Right ventricle myocardium inferior (tissue), 1 donor: ENCODE results near the gene PUM2. TPM values are rescaled to one million over a fixed set of nuclear protein-coding genes. Genes with fewer than 3 reads are reported as not detected.
"Not testable (repeated sequence)": the region's sequence is repeated elsewhere in the genome, so short reads cannot be mapped to it uniquely, and the experiment has no call there.

Experiments used
- ATAC-seq: fragments of 200-7000 bp; cut with Tn5 transposase; one replicate; pipeline ENCODE4 v1.9.1; 2020; ENCODE audit warnings: mild to moderate bottlenecking, moderate library complexity
- DNase-seq: peaks from one replicate; pipeline ENCODE4 v3.0.0; 2021; ENCODE audit errors: missing footprints
- intact Hi-C: fragments of 100-400 bp; cut with DNase I; formaldehyde crosslinking; loops from one replicate; pipeline ENCODE4 v1.11.0; 2022
- long read RNA-seq: library from polyadenylated mRNA; unstranded; transcript quantifications from one replicate; pipeline ENCODE4 v2.0.0, GENCODE V29; 2021
- total RNA-seq: library from RNA; stranded (reverse); fragmentation: NEBNext Ultra II Directional; extraction: Animal tissue kit (Norgen Biotek cat#: 25700); gene quantifications from one replicate; pipeline ENCODE4 v1.2.1, GENCODE V29; 2021
- donor health status: DM: no; HTN: yes; CAD: no; lungs with severe emphysema.

The PUM2 gene, protein sequence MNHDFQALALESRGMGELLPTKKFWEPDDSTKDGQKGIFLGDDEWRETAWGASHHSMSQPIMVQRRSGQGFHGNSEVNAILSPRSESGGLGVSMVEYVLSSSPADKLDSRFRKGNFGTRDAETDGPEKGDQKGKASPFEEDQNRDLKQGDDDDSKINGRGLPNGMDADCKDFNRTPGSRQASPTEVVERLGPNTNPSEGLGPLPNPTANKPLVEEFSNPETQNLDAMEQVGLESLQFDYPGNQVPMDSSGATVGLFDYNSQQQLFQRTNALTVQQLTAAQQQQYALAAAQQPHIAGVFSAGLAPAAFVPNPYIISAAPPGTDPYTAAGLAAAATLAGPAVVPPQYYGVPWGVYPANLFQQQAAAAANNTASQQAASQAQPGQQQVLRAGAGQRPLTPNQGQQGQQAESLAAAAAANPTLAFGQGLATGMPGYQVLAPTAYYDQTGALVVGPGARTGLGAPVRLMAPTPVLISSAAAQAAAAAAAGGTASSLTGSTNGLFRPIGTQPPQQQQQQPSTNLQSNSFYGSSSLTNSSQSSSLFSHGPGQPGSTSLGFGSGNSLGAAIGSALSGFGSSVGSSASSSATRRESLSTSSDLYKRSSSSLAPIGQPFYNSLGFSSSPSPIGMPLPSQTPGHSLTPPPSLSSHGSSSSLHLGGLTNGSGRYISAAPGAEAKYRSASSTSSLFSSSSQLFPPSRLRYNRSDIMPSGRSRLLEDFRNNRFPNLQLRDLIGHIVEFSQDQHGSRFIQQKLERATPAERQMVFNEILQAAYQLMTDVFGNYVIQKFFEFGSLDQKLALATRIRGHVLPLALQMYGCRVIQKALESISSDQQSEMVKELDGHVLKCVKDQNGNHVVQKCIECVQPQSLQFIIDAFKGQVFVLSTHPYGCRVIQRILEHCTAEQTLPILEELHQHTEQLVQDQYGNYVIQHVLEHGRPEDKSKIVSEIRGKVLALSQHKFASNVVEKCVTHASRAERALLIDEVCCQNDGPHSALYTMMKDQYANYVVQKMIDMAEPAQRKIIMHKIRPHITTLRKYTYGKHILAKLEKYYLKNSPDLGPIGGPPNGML
- total RNA-seq: 71.4 TPM
- long read RNA-seq, partial matches to known transcripts: 2 of 3 reads
- long read RNA-seq, other reads (novel, unspliced or antisense): 1 of 3 reads

DNA sequence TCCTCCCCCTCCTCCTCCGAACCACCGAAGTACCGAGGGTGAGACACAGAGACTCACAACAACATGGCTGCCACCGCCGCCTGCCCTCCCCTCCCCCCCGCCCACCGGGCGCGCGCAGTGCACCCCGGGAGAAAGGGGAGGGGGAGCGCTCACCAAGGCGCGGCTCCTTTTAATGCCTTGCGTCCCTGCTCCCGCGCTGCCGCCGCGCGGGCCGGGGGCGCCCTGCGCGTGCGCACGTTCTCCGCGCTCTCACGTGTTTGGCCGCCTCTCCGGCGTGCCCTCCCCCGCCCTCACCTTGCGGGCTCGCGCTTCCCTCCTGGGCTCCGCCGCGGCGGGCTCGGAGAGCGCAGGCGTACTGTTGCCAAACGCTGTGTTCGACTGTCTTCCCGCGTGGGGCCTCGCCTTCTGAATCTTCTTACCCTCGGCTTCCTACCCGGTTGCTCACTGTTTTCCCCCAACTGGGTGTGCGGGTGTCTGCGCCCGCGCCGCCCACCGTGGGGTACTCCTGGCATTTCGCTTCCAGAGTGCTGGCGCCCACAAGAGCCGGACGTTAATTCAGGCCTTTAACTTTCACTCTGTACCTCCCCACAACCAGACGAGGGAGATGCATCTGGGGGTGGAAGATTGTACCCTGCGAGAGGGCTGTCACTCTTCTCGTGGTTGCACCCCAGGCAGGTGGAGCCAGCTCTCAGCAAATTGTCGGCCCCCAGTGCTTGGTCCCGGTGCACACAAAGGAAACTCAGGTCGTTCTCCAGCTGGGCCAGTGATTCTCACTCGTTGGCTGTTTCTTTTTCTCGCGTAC, at the start of gene PUM2:
Gene PUM2 (minus strand): TSS at position 92 of the 802 bp plus-strand sequence. CDS start 23,484 bp downstream, outside the sequence.
- DNase-seq: peak; percentile 97
- intact Hi-C loops: loop anchor here (1.0 kb wide), 1 partner anchor 25 kb away; no protein-coding TSS in a partner anchor
- peak; percentile 99 for ATAC-seq

DNA sequence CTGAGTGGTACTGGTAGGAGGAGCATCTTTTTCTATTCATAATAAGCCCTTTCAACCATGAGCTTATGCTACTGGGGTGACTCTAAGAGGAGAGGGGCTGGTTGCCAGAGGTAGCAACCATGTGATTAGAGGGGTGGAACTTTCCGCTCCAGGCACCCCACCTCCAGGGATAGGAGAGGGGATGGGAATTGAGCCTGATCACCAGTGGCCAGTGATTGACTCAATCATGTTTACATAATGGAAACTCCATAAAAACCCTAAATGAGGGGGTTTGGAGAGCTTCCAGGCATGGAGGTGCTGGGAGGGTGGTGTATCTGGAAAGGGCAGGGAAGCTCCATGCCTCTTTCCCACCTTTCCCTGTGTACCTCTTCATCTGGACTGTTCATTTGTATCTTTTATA, 49.7 kb upstream of the PUM2 start:
- intact Hi-C loops: no loop called here
- DNase-seq (no peak), ATAC-seq (no peak)

DNA sequence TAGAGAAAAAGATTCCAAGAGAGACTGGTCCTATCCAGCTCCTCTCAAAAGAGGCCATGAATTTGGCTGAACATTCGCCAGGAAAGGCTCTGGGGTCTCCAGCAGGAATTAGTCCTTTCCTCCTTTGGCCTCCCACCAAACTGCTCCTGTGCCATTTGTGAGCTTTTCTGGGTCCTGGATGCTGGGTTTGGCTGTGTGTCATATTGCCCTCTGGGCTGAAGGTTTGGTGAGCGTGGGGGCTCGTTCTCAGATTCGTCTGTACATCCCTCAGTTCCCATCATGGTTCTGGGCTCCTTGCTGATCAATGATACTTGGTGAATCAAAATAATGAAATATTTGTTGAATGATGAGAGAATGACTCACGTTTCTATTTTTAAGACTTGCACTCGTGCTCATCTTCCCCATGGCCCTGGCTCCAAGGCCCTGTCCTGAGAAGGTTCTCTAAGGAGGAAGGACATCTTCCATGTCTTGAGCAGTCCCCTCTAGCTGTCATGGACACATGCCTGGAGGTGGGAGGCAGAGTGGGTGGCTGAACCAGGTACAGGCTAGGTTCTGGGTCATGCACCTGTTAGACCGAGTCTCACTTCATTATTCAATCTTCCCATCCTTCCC, 48.4 kb upstream of the PUM2 start:
- ATAC-seq (no peak), DNase-seq (no peak)
- intact Hi-C loops: no loop called here

DNA sequence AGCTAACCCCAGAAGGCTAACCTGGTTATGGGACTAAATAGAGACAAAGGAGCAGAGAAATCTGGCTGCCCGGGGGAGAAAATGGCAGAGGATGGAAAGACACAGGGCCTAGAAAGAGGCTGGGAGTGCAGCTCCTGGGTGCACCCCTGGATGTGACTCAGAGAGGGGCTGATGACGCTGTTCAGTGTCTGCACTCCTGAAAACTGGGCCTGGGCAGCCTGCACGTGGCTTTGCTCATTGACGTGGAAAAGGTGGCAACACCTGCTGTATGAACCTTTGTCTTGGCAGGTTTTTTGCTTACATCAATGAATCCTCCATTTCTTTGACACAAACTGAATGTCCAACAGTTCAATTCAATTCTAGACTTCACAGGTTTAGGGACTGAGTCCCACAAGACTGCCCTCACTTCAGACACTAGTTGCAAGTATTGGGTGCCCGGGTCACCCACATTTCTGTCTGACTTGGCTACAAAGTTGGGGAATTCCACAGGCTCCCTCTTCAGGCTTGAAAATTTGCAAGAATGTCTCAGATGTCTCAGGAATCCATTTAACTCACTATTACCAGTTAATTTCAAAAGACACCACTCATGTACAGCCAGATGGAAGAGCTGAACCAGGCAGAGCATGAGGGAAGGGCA, 47.3 kb upstream of the PUM2 start:
- no peak for DNase-seq
- no peak for ATAC-seq
- intact Hi-C loops: no loop called here

DNA sequence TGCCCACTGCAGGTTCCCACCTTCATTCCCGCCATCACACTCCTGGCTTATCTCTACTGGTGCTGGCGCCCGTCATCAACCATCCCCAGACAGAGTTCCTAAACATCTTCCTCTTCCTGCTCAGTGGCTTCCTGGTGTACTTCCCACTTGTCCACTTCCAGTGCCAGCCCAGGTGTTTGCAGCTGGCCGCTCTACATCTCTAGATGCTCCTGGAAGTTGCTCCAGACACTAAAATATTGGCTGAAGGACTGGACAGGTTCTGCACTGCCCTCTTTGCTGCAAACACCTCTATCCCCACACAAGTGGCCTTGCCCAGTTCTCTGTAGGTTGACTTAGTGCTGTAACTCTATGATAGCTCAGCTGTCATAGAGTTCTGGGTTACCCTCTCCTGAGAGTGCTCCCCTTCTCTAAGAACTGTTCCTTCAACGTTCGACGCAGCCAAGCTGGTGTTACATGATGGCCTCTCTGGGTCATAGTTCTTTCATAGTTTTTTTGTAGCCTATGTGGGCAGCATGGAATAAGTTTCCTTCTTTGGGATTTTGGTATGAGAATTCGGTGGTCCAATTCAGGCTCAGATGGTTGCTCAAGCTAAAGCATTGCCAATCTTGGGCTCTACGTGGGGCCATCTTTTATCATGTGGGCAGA, 45.8 kb upstream of the PUM2 start:
- ATAC-seq: no peak
- intact Hi-C loops: no loop called here
- DNase-seq: no peak

DNA sequence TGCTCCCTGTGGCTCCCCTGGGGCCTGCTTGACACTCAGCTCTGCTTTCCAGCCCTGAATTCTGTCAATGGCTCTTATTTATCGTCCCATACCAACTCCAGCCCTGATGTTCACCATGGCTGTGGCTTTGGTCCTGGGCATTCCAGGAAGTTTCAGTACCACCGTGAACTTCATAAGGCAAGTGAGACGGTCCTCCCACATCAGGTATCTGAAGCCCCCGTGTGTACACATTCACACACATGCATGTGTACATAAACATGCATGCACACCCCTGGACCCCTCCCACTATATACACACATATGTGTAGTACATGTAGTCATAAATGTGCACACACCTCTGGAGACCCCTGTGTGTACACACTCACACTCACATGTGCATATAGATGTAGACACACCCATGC, 43.3 kb upstream of the PUM2 start:
- no peak for ATAC-seq
- intact Hi-C loops: no loop called here
- no peak for DNase-seq

DNA sequence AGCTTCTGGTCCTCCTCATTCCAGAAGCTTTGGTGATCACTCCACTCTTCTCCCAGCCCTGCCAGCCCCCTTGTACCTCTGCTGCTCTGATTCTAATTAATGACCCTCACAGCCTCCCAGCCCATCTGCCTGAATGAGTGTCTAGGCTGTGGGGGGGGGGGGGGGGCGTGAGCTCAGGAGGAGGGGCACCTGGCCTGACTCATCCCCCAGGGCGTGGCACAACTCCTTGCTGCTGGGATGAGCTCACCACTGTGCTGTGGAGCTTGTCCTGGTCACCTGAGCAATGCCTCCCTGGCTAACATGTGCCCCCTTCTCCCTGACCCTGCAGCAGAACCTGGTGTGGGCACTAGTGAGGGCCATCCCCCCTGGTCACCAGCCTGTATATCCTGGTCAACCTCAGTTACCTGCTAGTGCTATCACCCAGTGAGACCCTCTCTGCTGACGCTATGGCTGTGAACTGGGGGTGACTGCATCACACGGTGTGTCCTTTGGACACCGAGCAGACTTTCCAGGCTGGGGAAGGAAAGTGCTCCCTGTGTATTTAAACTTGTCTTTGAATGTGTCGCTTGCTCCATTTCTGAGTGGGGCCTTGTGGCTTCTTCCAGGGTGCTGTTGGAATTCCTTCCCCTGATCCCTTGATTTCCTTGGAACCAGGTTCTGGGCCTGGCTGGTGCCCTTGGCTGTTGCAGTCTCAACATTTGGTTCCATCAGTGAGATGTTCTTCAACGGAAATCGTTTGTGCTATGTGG, 41.5 kb upstream of the PUM2 start:
- intact Hi-C loops: no loop called here
- ATAC-seq (no peak), DNase-seq (no peak)

DNA sequence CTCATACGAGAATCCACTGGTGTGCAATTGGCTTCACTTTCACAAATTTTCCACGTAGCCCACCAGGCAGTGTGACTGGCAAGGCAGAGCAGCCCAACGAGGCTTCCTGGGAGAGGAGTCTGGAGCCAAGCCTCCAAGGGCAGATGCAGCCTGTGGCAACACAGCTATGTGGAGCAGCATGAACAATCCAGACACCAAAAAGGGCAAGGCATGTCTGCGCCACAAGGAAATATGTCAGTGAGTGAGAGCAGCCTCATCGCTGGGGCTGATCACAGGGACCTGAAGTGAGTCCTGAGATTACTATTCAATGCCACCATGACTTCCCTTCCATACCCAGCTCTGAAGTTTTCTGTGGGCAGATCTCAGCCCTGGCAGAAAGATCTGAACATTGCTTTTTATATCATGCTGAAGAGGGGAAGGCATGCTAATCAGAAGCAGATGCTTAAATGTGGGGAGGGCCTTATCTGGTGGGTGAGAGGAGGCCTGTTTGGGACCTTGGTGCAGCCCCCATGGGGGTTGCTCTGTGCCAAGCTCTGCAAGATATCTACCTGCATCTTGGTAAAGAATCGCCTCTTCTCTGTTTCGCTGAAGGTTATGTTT, 40.0 kb upstream of the PUM2 start:
- intact Hi-C loops: no loop called here
- ATAC-seq: no peak
- DNase-seq: no peak

DNA sequence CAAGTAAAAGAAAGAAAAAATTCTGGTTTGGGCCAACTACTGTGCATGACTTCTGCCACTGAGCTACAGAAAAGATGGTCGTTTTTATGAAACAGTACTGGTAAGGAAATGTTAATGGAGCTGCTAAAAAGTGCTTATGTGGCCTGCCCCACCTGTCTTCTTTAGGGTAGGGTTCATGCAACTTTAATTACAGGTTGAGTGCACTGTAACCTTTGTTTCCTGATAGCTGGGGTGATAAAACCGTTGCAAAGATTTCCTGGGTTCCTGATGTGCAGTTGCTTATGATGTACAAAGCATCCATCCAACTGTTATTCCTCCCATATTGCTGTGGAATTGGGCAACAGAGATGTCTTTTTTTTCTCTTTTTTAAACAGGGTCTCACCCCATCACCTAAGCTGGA, 34.3 kb upstream of the PUM2 start:
- ATAC-seq: no peak
- no peak for DNase-seq
- intact Hi-C loops: no loop called here

DNA sequence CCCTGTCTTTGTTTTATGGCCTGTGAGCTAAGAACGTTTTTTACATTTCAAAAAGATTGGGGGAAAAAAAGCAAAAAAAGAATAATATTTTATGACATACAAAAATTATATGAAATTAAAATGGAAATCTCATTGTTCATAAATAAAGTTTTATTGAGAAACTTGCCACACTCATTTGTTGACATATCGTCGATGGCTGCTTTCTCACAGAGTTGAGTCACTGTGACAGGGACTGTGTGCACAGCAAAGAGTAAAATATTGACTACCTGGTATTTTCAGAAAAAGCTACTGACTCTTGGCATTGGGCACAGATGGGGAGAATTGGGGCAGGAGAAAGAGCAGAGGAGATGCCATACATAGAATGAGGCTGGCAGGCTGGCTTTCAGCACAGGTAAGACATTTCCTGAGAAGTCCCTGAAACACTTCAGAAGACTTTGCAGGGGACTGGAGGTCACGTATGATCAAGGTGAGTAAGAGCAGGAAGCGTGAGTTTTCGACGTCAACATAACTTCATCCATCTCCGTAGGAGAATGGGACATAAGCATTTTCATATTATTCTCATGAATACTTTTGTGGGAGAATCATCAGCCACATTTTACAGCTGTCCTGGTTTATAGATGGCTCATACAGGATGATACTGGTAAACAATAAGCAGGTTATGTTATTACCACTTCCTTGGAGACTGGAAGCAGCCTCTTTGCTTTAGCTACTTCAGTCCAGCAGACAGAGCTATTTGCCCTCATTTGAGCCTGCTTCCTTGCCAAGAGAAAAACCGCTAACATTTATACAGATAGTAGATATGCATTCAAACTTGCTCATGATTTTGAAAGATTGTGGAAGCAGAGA, 32.5 kb upstream of the PUM2 start:
- no peak for ATAC-seq
- intact Hi-C loops: no loop called here
- no peak for DNase-seq

DNA sequence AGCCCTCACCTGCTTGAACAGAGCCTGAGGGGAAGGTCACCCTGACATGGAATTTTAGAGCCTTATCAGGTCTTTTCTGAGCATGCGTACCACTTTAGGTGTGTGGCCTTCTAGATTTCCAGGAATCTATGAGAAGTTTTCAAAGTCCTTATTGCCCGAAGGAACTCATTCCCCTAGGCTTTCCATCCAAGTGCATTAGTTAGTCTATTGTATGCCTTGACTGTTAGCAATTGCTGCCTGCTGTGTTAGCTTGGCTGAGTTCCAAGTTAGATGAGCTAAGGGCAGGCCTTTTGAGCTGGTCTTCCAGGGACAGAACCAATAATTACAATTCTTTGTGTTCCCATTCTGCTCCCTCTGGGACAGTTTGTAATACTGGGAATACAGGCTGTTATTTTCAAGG, 30.8 kb upstream of the PUM2 start:
- peak; percentile 57 for ATAC-seq
- DNase-seq: no peak
- intact Hi-C loops: no loop called here

DNA sequence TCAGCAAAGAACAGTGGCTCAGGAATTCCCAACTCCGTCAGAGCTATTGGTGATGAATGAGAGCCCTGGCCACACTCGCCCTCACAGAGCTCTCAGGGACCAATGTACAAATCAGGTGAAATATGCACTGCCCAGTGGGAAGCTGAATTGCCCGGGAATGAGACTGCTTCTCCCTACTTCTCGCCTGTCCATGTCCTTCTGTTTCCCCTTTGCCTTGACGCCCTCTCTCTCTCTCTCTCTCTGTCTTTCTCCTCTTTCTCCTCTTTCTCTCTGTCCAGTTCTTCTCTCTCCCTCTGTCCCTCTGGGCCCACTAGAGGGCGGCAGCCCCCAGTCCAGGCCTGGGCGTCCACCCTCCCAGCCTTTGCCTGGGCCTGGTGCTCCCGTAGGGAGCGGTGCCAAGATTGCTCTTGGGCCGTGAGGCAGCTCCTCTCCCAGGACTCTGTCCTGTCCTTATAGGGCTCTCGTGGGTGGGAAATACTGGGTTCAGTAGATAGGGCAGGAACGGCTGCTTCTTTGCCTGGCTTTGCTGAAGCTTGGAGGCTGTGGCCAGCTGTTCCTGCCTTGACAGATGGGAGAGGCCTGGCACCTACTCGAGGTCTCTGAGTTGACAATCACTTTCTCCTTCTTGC, 28.4 kb upstream of the PUM2 start:
- intact Hi-C loops: loop anchor here (5.0 kb wide), 1 partner anchor 43 kb away; no protein-coding TSS in a partner anchor
- ATAC-seq (peak; percentile 95), DNase-seq (peak; percentile 88)

DNA sequence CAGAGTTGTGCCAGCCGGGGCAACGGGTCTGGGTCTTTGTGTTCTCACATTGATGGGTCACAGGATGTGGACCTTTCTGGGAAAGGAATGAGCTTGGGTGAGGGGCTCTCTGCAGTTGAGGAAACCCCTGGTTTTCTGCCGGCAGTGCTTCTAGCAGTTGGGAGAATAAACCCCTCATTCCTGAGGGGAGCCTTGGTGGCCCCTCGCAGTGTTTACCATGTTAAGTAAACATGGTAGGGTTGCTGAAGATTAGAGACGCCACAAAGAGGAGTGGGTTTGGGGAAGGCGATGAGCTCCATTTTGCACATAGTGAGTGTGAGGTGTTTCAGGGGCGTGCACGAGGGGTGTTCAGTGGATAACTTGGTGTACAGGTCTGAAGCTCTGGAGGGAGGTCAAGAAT, 27.7 kb upstream of the PUM2 start:
- no peak for DNase-seq
- intact Hi-C loops: loop anchor here (5.0 kb wide), 1 partner anchor 44 kb away; no protein-coding TSS in a partner anchor

DNA sequence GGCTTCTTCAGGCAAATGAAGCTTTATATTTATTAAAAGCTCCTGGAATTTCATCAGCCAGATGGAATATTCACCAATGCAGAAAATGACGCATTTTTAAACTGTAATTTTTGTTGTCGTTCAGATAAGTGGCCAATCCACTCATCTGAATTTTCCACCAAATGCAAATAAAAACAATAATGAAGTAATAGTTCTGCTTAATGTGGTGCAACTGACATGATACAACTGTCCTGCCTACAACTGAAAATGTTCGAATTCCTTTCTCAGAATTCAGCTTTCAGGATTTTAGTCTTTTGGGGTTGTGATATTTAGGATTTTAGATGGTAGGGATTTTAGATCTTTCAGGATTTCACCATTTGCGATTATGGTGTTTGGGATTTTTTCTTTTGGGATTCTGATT, 27.1 kb upstream of the PUM2 start:
- ATAC-seq (no peak), DNase-seq (no peak)
- intact Hi-C loops: loop anchor here (5.0 kb wide), 1 partner anchor 45 kb away; no protein-coding TSS in a partner anchor

More for the DNA sequence above, 27.7 kb upstream of the PUM2 start:
- no peak for ATAC-seq

DNA sequence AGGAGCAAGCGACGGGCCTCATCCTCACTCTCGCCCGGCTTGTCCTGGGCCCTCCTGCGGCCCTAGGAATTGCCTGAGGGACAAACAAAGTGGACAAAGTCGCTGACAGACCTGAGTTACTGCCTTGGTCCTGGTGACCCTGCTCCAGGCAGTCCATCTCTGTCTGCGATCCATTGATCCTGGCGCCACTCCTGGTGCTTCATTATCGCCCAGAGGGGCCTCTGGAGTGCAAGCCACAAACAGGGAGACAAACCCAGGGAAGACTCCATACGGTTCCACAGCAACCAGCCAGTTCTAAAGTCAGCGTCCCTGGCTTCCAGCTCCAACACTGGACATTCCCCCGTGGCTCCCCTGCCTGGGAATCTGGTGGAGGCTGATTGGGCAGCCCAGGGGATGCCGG, 24.3 kb upstream of the PUM2 start:
- intact Hi-C loops: loop anchor here (5.0 kb wide), 1 partner anchor 47 kb away; no protein-coding TSS in a partner anchor
- not testable (repeated sequence) for ATAC-seq, DNase-seq
